ENCODE data around the gene UBE2E2. TPM values are rescaled to one million over a fixed set of nuclear protein-coding genes. Genes with fewer than 3 reads are reported as not detected.

The UBE2E2 gene
- total RNA-seq, 1 experiment from 2014 or later = 45.0 TPM

DNA sequence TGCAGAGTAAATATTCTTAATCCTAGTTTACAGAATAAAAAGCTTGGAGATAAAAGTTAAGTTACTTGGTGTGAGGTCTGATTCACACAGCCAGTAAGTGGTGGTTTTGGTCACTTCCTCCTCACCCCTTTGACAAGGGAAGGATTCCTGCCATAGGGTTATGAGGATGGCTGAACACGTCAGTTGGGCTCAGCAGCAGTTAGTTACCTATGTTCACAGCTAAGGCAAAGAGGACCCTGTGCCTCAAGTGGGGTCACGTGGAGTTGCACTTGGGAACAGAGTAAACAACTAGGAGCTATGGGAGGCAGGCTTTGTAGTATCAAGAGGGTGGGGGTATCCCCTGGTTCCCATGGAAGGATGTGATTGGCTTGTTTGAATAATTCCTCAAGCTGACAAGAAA, 232.2 kb downstream of the UBE2E2 start:
- H3K4me3 ChIP-seq = no peak overlapping the region
- H3K27ac ChIP-seq = peak overlapping the region; percentile 51
- DNase-seq (ENCODE audit: low read depth in 1 of 2, low spot score in 2 of 2) = peak; percentile 47 to 63
- H3K27me3 ChIP-seq (replicated peaks) = no peaks in the 10 kb centered on the region
- no peaks in the 10 kb centered on the region for H3K9me3 ChIP-seq (replicated peaks)
- no peaks in the 10 kb centered on the region for H3K36me3 ChIP-seq
- H3K4me1 ChIP-seq (replicated peaks) = peaks cover 13% of the 10 kb centered on the region

DNA sequence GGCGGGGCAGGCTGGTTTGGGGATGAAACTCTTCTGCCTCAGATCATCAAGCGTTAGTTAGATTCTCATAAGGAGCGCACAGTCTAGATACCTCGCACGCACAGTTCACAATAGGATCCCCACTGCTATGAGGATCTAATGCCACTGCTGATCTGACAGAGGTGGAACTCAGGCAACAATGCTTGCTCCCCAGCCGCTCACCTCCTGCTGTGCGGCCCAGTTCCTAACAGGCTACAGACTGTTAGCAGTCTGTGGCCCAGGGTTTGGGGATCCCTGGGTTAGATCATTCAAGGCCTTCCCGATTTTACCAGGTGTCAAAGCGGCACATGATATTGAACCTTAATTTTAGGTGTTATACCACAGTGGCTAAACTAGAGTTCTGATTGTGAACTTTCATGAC, 232.8 kb downstream of the UBE2E2 start:
- Histone ChIP-seq H3K36me3 (no peaks in the 10 kb centered on the region), H3K27me3 (replicated peaks) (no peaks in the 10 kb centered on the region), H3K4me1 (replicated peaks) (peaks cover 13% of the 10 kb centered on the region), H3K9me3 (replicated peaks) (no peaks in the 10 kb centered on the region), H3K27ac (peak overlapping the region; percentile 51), H3K4me3 (no peak overlapping the region)
- no peak for DNase-seq (ENCODE audit: low read depth in 1 of 2, low spot score in 2 of 2)

DNA sequence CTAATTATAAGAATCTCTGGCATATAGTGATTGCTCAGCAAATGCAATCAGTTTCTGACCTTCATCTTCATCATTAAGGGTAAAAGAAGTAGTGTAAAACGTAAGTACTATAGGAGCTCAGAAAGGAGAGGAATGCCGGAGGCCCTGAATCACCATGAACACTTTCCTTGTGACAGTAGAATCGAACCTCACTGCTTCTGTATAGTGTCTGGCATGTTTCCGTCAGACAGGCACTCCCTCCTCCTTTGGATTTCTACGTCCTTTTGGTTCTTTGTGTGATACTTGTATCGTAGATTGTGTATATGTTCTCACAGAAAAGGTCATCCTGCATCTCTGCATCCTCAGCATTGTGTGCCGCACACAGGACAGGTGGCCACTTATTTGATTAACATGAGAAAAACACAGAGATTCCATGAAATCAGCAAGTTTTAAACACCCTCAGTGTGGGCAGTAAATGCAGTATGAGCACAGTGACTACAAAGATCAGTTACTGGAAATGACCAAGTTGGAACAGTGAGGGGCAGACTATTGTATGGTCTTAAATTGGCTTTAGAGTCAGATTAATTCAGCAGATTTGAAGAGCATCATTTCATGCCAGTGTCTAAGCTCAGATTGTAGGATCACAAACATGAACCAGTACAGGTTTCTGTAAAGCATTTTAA, 234.5 kb downstream of the UBE2E2 start:
- DNase-seq (ENCODE audit: low read depth in 1 of 2, low spot score in 2 of 2) = no peak
- Histone ChIP-seq H3K36me3 (no peaks in the 10 kb centered on the region), H3K9me3 (replicated peaks) (no peaks in the 10 kb centered on the region), H3K27ac (no peak overlapping the region), H3K4me3 (no peak overlapping the region), H3K27me3 (replicated peaks) (no peaks in the 10 kb centered on the region), H3K4me1 (replicated peaks) (peaks cover 13% of the 10 kb centered on the region)

DNA sequence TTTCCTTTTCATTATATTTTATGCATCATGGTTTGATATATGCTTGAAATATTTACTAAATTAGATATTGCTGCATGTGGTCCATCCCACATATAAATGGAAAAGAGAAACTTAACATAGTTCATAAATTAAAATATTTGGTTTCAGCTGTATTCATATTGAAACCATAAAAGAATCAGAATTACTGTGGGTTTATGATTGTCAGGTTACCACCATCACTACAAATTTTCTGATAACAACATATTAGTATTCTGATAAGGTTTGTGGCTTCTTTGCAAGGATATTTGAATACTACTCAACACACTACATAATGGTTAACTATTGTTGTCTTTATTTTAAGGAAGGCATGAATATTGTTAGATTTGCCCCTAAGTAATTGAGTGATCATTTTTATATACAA, 235.5 kb downstream of the UBE2E2 start:
- no peaks in the 10 kb centered on the region for H3K36me3 ChIP-seq
- H3K9me3 ChIP-seq (replicated peaks) = no peaks in the 10 kb centered on the region
- DNase-seq (ENCODE audit: low read depth in 1 of 2, low spot score in 2 of 2) = no peak
- H3K4me1 ChIP-seq (replicated peaks) = peaks cover 13% of the 10 kb centered on the region
- H3K27ac ChIP-seq = no peak overlapping the region
- H3K4me3 ChIP-seq = no peak overlapping the region
- H3K27me3 ChIP-seq (replicated peaks) = no peaks in the 10 kb centered on the region

DNA sequence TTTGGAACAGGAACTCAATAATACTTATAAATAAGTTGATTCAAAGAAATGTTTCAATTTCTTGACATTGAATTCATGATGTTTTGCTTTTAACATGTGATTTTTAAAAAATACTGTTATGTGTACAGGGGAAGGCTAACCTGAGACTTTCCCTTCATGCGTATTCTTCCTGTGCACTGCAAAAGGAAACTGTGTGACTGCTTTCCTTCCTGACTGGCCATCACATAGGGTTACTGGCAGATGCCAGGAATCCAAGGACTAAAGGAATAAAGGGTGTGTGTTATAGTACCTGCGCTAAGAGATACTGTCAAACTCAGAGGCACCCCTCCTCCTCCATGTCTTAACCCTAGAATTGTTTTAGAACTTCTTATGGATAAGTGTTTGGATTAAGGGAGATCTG, 236.0 kb downstream of the UBE2E2 start:
- DNase-seq (ENCODE audit: low read depth in 1 of 2, low spot score in 2 of 2) = no peak

DNA sequence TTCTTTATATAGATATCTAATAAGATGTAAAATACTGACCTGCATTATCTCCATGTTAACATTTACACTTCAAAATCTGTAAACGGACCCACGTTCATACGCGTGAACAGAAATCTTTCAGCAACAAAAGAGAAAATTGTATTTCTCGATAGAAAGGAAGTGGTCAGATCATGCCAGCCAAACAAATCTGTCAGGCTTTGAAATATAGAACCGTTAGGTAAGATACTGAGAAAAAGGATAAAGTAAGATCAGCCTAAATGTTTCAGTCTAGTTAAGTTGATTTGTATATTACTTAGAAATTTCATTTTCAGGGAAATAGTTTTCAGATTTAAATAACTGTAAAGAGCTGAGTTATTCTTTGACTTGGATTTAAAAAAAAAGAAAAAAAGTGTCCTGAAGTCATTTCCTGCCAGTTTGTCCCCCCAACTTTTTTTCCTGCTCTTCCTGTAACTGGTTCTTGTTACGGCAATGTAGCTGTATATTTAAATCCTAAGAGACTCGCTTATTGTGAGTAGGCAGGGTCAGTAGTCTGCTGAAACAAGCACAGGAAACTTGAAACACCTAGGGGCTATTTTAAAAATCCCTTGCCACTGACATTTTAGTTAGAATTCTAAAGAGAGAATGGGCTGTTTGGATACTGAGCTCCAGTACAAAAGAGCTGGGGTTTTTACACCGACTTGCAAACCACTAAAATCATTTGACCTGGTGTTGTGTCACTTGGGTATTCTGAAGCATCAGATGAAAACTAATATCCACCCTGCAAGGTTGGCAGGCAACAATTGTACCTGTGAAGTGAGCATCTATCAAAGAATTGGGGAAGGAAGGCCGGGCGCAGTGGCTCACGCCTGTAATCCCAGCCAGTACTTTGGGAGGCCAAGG, 237.5 kb downstream of the UBE2E2 start:
- DNase-seq (ENCODE audit: low read depth in 1 of 2, low spot score in 2 of 2) = no peak
- Histone ChIP-seq H3K9me3 (replicated peaks) (no peaks in the 10 kb centered on the region), H3K27ac (no peak overlapping the region), H3K4me1 (replicated peaks) (peaks cover 2% of the 10 kb centered on the region), H3K36me3 (no peaks in the 10 kb centered on the region), H3K27me3 (replicated peaks) (no peaks in the 10 kb centered on the region), H3K4me3 (no peak overlapping the region)

More for the DNA sequence above, 236.0 kb downstream of the UBE2E2 start:
- Histone ChIP-seq H3K27ac (no peak overlapping the region), H3K4me1 (replicated peaks) (peaks cover 13% of the 10 kb centered on the region), H3K36me3 (no peaks in the 10 kb centered on the region), H3K9me3 (replicated peaks) (no peaks in the 10 kb centered on the region), H3K4me3 (no peak overlapping the region), H3K27me3 (replicated peaks) (no peaks in the 10 kb centered on the region)

DNA sequence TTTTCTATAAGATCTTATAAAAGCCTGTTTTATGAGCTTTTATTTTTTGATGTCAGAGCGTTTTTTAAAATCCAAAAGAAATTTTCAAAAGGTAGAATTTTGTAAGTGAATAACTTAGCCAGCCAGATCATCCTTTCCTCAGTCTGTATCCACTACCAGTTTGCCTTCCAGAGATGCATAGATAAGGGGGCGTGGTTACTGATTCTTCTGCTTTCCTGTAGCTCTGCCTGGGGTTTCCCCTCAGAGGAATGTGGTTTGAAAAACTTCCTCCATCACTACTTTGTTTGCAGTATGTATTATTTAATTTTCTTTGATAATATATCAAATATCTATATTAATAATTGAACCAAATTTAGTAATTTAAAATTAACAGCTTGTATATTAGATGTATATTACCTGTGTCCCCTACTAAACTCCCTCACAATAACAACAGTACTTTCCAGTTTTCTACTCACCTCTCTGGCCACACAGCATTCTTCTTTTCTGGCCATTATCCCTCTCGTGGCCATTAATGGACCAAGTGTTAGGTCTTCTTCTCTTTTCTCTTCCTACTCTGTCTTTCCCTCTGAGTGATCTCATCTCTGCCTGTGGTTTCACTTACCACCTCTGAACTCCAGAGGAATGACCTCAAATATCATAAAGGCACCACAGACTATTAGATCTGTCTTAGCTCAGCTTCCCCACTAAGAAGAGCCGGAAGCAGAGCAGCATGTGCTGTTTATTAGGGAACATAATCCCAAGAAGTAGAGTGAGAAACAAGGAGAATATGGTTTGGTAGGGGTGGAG, 239.7 kb downstream of the UBE2E2 start:
- H3K36me3 ChIP-seq = no peaks in the 10 kb centered on the region
- H3K4me1 ChIP-seq (replicated peaks) = no peaks in the 10 kb centered on the region
- no peak overlapping the region for H3K27ac ChIP-seq
- H3K4me3 ChIP-seq = no peak overlapping the region
- DNase-seq (ENCODE audit: low read depth in 1 of 2, low spot score in 2 of 2) = no peak
- H3K27me3 ChIP-seq (replicated peaks) = no peaks in the 10 kb centered on the region
- no peaks in the 10 kb centered on the region for H3K9me3 ChIP-seq (replicated peaks)

DNA sequence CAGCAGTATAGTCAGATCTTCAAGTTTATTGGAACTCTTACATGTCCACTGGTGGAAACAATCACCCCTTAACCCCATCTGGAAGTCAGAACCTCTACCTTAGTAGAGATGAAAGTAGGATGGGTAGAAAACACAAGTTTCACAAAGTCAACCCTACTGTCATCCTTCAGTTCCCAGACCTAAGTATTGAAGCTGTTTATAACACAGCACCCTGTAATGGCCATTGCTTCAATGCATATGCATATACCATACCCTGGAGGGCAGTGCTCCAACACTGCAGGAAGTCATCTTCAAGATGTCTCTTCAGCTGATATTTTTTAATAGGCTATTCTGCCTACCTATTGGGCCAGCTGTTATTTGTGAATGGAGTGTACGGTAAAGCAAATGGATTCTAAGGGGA, 241.3 kb downstream of the UBE2E2 start:
- H3K4me1 ChIP-seq (replicated peaks) = no peaks in the 10 kb centered on the region
- no peak overlapping the region for H3K27ac ChIP-seq
- H3K36me3 ChIP-seq = no peaks in the 10 kb centered on the region
- H3K9me3 ChIP-seq (replicated peaks) = no peaks in the 10 kb centered on the region
- H3K27me3 ChIP-seq (replicated peaks) = no peaks in the 10 kb centered on the region
- no peak overlapping the region for H3K4me3 ChIP-seq
- no peak for DNase-seq (ENCODE audit: low read depth in 1 of 2, low spot score in 2 of 2)

DNA sequence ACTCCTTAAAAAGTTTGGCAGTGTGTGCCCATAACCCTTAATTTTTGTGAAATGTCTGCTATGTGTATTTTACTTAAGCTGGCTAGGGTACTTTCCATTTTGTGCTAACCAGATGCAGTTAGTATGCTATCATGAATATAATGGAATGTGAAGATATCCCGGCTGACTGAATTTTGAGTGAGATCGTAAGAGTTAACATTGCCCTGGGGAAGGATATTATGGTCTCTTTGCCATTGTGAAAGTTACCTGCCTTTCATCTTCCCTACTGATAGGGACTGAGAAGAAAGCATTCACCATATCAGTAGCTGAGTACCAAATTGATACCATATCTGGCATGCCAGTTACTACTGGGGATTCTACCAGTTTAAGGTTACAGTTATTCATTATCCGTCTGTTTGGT, 243.2 kb downstream of the UBE2E2 start:
- no peaks in the 10 kb centered on the region for H3K36me3 ChIP-seq
- H3K27ac ChIP-seq = no peak overlapping the region
- H3K4me1 ChIP-seq (replicated peaks) = no peaks in the 10 kb centered on the region
- no peaks in the 10 kb centered on the region for H3K9me3 ChIP-seq (replicated peaks)
- no peak overlapping the region for H3K4me3 ChIP-seq
- no peak for DNase-seq (ENCODE audit: low read depth in 1 of 2, low spot score in 2 of 2)
- no peaks in the 10 kb centered on the region for H3K27me3 ChIP-seq (replicated peaks)

DNA sequence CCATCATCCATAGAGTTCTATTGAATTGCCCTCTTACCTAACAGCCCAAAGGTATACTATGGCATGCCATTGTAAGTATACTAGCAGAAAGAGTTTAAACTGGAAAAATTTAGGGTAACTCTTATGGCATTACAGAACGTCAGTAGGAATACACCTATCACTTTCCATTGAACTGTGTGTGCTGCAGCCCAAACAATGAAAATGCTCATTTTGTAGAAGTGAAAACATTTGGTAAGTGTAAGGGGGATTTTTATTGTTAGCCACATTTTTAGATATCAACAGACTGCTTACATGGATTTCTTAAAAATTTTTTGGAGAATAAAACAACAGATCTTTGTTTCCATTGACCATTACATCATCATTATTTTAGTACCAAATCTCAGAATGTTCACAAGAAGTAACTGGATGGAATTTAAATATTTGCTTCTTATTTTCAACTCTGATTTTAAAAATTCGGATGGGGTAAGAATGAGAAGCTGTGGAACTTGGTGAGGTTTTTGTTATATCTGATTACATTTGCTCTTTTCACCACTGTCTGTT, 245.9 kb downstream of the UBE2E2 start:
- H3K4me3 ChIP-seq = no peak overlapping the region
- DNase-seq (ENCODE audit: low read depth in 1 of 2, low spot score in 2 of 2) = no peak

DNA sequence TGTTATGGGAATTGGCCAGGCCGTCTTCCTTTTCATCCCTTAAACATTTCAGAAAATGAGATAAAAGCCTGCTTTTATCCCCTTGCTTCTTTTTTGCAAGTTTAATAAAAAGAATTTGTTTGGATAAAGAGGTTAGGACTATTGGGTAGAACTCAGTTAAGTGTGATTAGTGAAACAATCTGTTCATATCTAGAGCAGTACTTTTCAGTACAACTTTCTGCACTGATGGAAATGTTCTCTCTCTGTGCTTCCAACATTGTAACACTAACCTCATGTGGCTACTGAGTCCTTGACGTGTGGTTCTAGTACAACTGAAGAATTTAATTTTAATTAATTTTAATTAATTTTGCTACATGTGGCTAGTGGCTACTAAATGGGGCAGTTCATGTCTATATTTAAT, 246.9 kb downstream of the UBE2E2 start:
- Histone ChIP-seq H3K27ac (no peak overlapping the region), H3K27me3 (replicated peaks) (no peaks in the 10 kb centered on the region), H3K4me1 (replicated peaks) (peaks cover 2% of the 10 kb centered on the region; the same call in 1 of the 2 replicates), H3K9me3 (replicated peaks) (no peaks in the 10 kb centered on the region), H3K4me3 (no peak overlapping the region), H3K36me3 (no peaks in the 10 kb centered on the region)
- DNase-seq (ENCODE audit: low read depth in 1 of 2, low spot score in 2 of 2) = no peak

More for the DNA sequence above, 245.9 kb downstream of the UBE2E2 start:
- no peaks in the 10 kb centered on the region for H3K4me1 ChIP-seq (replicated peaks)
- H3K27me3 ChIP-seq (replicated peaks) = no peaks in the 10 kb centered on the region
- no peak overlapping the region for H3K27ac ChIP-seq
- H3K9me3 ChIP-seq (replicated peaks) = no peaks in the 10 kb centered on the region
- no peaks in the 10 kb centered on the region for H3K36me3 ChIP-seq

DNA sequence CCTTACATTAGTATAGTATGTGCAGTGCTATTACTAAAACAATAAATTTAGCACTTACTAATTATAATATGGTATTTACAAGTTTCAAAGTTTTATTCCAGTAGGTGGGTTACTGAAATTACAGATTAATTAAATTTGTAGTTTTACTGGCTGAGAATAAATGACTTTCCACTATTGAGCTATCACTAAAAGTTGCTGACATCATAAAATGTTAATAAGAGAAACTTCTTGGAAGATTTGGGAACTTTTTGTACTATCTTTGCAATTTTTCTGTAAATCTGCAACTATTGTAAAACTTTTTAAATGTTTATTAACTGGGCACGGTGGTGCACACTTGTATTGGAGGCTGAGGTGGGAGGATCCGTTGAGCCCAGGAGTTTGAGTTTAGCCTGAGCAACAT, 247.7 kb downstream of the UBE2E2 start:
- H3K36me3 ChIP-seq = no peaks in the 10 kb centered on the region
- H3K27me3 ChIP-seq (replicated peaks) = no peaks in the 10 kb centered on the region
- no peak overlapping the region for H3K27ac ChIP-seq
- H3K4me3 ChIP-seq = no peak overlapping the region
- DNase-seq (ENCODE audit: low read depth in 1 of 2, low spot score in 2 of 2) = no peak
- no peaks in the 10 kb centered on the region for H3K9me3 ChIP-seq (replicated peaks)
- H3K4me1 ChIP-seq (replicated peaks) = peaks cover 5% of the 10 kb centered on the region; the same call in 1 of the 2 replicates

DNA sequence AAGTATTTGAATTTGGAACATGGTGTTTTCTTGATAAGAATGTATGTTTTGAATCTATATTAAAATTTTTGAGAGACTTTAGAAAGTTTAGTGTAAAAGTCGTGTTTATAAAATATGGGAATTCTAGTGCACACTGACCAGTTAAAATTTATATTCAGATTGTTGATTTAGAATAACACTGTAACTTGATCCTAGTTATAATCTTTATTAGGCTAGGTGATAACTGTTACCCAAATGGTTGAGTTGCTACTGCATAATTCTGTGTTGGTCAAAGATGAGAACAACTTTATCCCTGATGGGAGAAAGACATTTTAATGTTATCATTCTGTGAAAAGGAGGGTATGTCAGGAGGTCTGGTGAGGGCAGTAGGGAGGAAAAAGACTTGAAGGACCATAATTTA, 249.3 kb downstream of the UBE2E2 start:
- Histone ChIP-seq H3K27me3 (replicated peaks) (no peaks in the 10 kb centered on the region), H3K27ac (no peak overlapping the region), H3K4me3 (no peak overlapping the region), H3K4me1 (replicated peaks) (peaks cover 5% of the 10 kb centered on the region; the same call in 1 of the 2 replicates), H3K36me3 (no peaks in the 10 kb centered on the region), H3K9me3 (replicated peaks) (no peaks in the 10 kb centered on the region)
- no peak for DNase-seq (ENCODE audit: low read depth in 1 of 2, low spot score in 2 of 2)
